ENCODE data around the gene OPTN.

DNA sequence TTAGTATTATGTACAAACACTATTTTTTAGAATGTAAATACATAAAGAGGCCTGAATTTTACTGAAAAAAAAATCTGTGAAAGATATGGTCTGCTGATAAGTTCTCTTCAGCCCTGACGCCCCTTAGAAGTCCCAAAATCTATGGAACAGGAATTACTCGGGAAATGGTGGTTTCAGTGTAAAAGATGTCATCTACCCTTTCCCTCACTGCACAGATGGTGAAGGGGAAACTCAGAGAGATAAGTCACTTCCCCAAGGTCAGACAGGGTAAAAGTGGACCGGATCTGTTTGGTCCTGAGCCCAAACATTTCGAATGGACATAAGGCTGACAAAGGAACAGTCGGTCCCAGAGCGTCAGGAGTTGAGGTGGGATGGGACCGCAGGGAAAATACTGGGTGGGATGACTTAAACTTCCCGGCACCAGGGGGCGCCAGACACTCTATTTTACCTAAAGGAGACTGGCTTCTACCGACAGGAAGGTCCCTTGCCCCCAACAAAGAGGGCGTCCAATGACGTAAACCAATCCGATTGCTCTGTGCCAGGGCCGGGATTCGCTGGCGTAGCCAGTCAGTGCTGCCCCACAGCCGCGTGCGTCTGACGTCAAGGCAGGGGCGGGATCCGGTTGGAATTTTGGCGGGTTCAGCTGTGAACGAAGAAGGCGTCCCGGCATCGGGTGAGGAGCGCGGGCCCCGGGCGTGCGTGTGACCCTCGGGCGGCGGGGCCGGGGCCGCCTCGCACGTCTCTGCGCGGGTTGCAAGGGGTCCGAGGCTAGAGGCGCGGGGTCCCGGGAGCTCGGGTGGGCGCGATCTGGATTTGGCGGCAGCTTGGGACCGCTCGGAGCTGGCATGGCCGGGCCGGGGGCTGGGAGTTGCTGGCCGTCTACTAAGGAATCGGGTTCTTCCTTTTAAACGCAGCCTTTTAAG is 61.2 kb downstream of the OPTN start, which contains the start of gene MCM10:
- TF ChIP-seq EP300 (IDR thresholded peaks at IDR 0.05), result peak; percentile 15
- TF ChIP-seq, protein P1, sequence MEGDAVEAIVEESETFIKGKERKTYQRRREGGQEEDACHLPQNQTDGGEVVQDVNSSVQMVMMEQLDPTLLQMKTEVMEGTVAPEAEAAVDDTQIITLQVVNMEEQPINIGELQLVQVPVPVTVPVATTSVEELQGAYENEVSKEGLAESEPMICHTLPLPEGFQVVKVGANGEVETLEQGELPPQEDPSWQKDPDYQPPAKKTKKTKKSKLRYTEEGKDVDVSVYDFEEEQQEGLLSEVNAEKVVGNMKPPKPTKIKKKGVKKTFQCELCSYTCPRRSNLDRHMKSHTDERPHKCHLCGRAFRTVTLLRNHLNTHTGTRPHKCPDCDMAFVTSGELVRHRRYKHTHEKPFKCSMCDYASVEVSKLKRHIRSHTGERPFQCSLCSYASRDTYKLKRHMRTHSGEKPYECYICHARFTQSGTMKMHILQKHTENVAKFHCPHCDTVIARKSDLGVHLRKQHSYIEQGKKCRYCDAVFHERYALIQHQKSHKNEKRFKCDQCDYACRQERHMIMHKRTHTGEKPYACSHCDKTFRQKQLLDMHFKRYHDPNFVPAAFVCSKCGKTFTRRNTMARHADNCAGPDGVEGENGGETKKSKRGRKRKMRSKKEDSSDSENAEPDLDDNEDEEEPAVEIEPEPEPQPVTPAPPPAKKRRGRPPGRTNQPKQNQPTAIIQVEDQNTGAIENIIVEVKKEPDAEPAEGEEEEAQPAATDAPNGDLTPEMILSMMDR (IDR thresholded peaks at IDR 0.05), result peak in 5 of 7 experiments; percentile 64 to 96 (median 85)

Data from stomach (tissue), 4 donors.